ENCODE data around the gene SLC2A9.

The SLC2A9 gene

GRCh38 chr4:10023050-10023419, 1.7 kb upstream of the SLC2A9 start:
- ATAC-seq, result no peak

GRCh38 chr4:10022346-10023049, 1.2 kb upstream of the SLC2A9 start:
- ATAC-seq, result no peak
- TF ChIP-seq ISL1 (CRISPR knock-in tag; IDR thresholded peaks at IDR 0.05) (no peak), CREB5 (CRISPR knock-in tag; IDR thresholded peaks at IDR 0.05; ENCODE audit: low read depth) (no peak), SNAI2 (CRISPR knock-in tag; IDR thresholded peaks at IDR 0.05) (no peak), ZNF8 (CRISPR knock-in tag; IDR thresholded peaks at IDR 0.05) (no peak), ZNF70 (CRISPR knock-in tag; IDR thresholded peaks at IDR 0.05) (no peak), PATZ1 (CRISPR knock-in tag; IDR thresholded peaks at IDR 0.05; ENCODE audit: borderline replicate concordance) (no peak), ZNF565 (CRISPR knock-in tag; conservative IDR thresholded peaks at IDR 0.05; ENCODE audit: low read depth) (no peak), BACH2 (CRISPR knock-in tag; IDR thresholded peaks at IDR 0.05; ENCODE audit: borderline replicate concordance) (no peak), TSHZ2 (CRISPR knock-in tag; IDR thresholded peaks at IDR 0.05) (no peak), POU6F1 (CRISPR knock-in tag; IDR thresholded peaks at IDR 0.05; ENCODE audit: borderline replicate concordance, low read depth) (no peak), ARNTL (CRISPR knock-in tag; IDR thresholded peaks at IDR 0.05; ENCODE audit: borderline replicate concordance, low read depth) (no peak), TOX (CRISPR knock-in tag; IDR thresholded peaks at IDR 0.05; ENCODE audit: borderline replicate concordance) (no peak), ZFP30 (CRISPR knock-in tag; IDR thresholded peaks at IDR 0.05) (no peak), RARB (CRISPR knock-in tag; IDR thresholded peaks at IDR 0.05) (no peak), CSRNP3 (CRISPR knock-in tag; IDR thresholded peaks at IDR 0.05) (no peak), ZC3H10 (CRISPR knock-in tag; IDR thresholded peaks at IDR 0.05) (no peak), ESRRG (CRISPR knock-in tag; IDR thresholded peaks at IDR 0.05) (no peak)

More at GRCh38 chr4:10023050-10023419, 1.7 kb upstream of the SLC2A9 start:
- TF ChIP-seq CREB5 (CRISPR knock-in tag; IDR thresholded peaks at IDR 0.05; ENCODE audit: low read depth), result no peak
- TF ChIP-seq ZNF70 (CRISPR knock-in tag; IDR thresholded peaks at IDR 0.05), result no peak
- TF ChIP-seq TOX (CRISPR knock-in tag; IDR thresholded peaks at IDR 0.05; ENCODE audit: borderline replicate concordance), result no peak

GRCh38 chr4:10021653-10022023, 341 bp upstream of the SLC2A9 start:
- ATAC-seq, result no peak
- TF ChIP-seq TSHZ2 (CRISPR knock-in tag; IDR thresholded peaks at IDR 0.05), result no peak
- TF ChIP-seq ZNF70 (CRISPR knock-in tag; IDR thresholded peaks at IDR 0.05), result no peak
- TF ChIP-seq ZFP3 (CRISPR knock-in tag; IDR thresholded peaks at IDR 0.05), result no peak
- no peak for TF ChIP-seq PPARA (CRISPR knock-in tag; IDR thresholded peaks at IDR 0.05; ENCODE audit: borderline replicate concordance)
